Left renal pelvis (tissue), 4 donors: ENCODE data around the gene NIPAL4. TPM values are rescaled to one million over a fixed set of nuclear protein-coding genes. Genes with fewer than 3 reads are reported as not detected.
A peak's percentile ranks its signal among the peaks of the same experiment; 100 is the strongest.

Experiments used
- DNase-seq, 4 donors: peaks; one replicate each; pipeline ENCODE4 v3.0.0-alpha.2; 2013; ENCODE audit warnings: low read depth in 4 of 4, low spot score in 3 of 4
- polyA plus RNA-seq, 4 donors: library from polyadenylated mRNA; unstranded; fragments of 120-200 nt; gene quantifications; one replicate each; pipeline ENCODE4 v1.2.1, GENCODE V29; 2013; ENCODE audit not compliant: insufficient read length in 4 of 4

Gene NIPAL4
- polyA plus RNA-seq, 4 donors, result 0.07 to 1.8 (median 0.54) TPM

DNA sequence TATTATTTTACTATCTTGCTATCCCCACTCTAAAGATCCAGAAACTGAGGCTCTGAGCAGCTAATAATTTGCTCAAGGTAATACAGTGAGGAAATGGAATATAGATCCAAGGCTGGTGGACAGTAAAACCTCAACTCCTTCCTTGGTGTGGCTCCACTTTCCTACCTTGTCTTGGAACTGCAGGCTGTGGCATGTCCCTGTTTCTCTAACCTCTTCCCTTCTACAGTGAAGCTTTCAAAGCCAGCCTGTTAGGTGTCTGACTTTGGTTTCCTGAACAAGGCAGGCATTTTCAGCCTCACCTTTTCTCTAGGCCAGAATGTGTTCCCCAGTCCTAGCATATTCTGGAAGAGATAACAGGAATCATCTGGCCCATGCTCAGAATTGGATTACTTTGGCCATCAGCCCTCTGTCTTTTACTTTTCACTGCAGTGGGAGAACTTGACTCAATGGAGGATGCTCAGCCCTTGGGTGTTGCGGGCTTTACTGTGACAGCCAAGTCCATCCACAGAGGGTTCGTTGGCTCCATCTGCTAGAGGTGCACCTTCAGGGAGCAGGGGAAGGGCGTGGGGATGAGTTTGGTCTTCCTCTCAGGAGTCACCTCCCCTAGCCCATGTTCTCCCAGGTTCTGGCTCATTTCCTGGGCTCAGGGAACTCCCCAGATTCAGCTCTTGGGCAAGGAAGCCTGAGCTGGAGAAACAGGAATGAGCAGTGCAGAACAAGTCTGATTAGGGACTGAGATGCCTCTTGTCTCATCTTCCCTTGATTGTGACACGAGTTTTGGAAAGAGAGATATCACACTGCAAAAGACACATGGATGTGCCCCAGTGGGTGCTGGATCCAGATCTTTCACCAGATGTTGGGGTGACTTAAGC, 1.1 kb downstream of the NIPAL4 start:
- DNase-seq, result no peak

DNA sequence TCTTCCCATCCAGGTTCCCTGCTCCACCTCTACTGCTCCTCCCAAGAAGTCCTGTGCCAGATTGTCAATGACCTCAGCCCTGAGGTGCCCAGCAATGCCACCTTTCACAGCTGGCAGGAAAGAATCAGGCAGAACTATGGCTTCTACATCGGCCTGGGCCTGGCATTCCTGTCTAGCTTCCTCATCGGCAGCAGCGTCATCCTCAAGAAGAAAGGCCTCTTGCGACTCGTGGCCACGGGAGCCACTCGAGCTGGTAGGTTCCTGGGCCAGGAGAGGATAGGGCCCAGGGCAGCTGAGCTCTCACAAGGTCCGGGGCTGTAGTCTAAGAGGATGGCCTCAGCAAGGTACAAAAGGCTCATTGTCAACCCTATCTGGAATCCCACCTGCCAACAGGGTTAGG, 3.1 kb downstream of the NIPAL4 start:
- no peak for DNase-seq

DNA sequence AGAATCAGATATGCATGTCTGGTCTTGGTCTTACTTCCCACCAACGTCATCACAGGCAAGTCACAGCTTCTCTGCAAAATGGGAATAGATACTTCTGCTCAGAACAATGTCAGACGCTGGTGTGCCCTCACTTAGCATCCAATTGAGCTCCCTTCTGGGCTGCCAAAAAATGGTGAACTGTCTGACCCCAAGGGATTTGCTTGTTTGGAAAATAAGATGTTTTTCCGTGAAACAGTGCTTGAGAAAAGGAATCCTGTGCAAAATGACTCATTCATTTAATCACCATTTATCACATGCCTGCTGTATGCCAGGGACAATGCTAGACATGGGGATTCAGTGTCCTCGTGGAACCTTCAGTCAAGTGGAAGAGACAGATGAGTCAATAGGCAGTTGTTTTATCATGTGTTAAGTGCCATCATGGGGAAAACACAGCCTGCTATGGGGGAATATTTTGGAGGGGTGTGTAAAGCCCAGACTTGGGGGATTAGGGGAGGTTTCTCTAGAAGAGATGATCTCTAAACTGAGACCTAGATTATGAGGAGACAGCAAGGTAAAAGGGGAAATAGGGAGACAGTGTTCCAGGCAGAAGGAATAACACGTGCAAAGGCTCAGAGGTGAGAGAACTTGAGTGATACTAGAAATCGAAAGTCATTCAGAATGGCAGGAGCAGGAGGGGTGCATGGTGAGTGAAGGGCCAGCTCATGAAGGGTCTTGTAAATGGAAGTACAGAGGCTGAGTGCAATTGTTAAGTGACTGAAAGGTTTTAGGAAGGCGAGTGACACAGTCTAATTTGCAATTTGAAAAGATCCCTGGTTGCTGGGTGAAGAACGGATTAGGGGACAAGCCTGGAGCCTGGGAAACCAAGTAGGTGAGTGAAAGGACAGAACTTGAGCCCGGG, 3.9 kb downstream of the NIPAL4 start:
- DNase-seq, result no peak

DNA sequence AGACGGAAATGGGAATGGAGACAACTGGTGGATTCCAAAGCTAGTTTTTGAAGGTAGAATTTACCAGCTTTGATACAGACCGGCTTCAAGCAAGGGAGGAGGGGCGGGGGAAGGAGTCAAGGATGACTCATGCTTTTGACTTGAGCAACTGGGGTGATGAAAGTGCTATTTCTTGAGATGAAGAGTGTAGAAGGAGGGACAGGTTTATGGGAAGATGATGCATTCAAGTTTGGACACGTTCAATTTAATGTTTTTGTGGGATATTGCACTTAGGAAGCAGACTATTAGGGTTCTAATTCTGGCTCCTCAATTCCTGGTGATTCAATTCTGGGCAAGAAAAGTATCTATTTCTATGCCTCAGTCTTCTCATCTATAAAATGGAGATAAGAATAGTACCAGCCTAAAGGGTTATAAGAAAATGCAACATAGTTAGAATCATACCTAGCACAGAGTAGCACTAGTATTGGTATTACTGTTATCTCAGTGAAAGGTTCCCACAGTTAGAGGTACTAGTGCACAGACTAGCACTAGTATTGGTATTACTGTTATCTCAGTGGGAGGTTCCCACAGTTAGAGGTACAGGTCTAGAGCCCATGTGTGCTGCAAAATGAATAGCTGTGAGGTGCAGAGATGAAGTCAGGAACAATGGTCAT, 4.6 kb downstream of the NIPAL4 start:
- DNase-seq, result no peak

DNA sequence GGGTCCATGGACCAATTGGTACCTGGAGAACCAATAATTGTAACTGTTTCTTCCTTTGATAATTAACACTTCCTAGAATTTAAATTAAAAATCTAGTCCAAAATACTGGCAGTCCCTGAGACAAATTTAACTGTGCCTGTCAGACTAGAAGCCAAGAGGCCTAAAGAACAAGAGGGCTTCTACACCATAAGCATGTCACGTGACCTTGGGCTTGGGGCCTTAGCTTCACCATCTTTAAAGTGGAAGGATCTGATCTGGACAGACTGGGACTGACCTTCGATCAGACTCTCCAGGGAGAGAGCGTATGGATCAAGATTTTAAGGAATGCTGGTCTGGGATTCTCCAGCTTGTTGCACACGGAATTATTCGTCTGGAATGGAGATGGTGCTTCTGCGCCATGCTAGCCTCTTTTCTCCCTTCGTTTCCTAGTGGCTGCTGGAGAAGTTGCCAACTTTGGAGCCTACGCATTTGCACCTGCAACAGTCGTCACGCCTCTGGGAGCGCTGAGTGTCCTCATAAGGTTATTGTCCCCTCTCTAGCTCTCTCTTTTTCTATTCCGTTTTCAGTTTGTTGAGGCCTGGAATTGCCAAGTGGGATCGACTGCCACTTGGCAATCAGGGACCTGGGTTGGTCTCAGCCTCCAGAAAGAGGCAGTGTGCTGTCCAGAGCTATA, 8.4 kb downstream of the NIPAL4 start:
- DNase-seq, result no peak

DNA sequence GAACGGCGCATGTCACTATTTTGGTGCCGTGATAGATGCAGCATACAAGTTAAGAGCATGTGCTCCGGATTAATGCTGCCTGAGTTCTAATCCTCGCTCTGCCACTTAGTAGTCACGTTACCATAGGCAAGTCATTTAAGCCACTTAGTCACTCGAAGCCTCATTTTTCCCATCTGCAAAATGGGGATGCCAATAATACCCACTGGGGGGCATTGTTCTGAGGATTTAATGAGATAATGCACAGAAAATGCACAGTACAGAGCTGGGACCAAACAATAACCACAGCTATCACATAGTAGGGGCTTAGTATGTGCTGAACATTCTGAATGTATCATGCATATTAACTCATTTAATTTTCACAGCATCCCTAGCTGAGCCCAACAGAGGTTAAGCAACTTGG, 9.1 kb downstream of the NIPAL4 start:
- no peak for DNase-seq

DNA sequence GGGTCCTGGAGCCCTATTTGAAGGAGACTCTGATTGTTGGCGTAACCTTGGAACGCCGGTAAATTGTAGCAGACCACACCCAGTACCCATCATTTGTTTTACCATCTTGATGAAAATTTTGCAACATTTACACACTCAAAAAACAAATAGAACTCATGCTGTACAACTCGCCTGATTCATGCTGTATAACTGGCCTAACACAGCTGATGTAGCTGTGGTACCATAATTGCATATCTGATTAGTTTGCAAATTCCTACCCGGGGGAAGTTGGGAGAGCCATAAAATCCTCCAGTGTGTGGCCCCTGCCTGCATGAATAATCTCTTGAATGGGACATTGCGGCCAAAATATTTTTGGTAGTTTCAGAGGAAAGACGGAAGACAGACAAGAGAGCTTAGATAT, 9.7 kb downstream of the NIPAL4 start:
- DNase-seq, result no peak

DNA sequence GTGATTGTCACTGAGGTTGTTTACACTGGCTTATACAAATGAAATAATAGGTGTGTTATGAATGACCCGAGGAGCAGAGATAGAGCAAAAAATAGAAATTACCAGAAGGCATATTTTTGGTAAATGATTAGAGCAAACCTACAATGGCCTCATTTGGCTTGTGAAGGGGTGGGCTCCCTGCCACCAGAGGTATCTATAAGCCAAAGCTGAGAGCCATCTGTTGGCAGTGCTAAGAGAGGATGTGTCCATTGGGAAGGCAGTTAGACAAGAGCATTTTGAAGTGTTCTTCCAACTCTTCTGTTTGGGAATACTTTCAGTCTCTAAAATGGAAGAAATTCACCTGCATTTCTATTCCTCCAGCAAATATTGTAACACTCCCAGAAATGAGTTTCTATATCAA, 10.6 kb downstream of the NIPAL4 start:
- no peak for DNase-seq

DNA sequence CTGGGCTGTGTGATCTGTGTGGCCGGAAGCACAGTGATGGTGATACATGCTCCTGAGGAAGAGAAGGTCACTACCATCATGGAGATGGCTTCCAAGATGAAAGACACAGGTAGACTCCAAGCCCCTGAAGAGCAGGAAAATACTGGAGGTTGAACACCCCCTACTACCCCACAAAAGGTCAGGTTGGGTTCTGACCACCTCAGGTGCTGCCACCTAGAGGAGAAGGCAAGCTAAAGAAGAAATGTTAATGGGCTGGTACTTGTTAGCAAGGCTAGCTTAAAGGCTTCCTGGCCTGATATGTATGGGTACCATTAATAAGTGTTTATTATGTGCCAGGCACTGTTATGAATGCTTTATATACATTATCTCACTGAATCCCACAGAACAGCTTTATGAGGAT, 11.7 kb downstream of the NIPAL4 start:
- no peak for DNase-seq

DNA sequence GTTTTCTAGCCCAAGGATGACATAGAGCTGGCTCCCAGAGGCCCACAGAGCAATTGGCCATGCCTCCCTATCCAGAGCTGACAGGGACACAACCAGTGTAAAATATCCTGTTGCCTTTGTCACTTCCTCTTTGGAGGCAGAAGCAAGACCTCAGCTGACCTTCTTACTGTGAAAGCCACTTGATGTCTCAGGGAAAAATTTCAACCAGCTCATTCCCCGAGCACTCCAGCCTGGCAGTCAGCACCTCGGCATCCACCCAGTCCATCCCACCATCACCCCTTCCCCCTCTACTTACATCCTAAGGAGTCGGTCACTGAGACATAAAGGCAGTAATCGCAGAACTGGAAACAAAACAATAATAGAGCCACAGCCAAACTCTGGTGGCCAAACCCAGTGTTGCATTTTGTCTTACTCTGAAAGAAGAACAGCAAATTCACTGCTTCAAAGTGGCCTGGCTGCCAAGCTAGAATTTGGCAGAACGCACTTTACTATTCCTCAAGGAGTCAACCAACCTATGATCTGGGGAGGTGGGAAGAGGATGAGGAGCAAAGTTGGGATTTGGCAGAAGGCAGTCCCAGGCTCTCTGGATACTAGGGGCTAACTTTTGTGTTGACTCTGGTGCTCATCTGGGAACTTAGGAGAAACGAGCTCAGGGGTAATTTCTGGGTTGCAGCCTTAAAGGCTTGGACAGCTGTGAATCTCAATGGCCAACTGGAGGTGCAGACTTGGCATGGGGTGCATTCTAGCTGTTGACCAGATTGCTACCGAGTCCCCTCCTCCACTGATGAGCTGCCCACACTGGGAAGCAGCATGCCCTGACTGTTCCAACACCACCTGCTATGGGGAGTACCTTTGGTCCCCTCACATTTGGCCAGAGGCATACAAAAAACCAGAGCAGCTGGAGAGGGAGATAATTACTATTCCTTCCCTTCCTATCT, 13.6 kb downstream of the NIPAL4 start:
- DNase-seq, result no peak

DNA sequence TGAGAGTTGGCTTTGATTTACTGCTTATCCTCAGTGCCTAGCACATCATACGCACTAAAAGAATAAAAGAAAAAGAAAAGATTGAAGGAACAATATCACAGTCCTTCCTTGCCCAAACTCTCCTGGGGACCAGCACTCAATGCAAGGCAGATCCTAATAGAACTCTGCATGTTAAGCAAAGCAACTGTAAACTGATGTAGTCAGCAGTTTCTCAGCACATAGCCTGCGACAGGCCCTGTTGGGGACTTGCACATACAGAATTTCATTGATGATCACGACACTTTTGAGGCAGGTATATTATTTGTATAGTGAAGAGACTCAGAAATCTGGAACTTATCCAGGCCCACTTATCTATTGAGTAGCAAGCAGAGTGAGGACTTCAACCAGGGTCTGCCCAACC, 15.4 kb downstream of the NIPAL4 start:
- no peak for DNase-seq

DNA sequence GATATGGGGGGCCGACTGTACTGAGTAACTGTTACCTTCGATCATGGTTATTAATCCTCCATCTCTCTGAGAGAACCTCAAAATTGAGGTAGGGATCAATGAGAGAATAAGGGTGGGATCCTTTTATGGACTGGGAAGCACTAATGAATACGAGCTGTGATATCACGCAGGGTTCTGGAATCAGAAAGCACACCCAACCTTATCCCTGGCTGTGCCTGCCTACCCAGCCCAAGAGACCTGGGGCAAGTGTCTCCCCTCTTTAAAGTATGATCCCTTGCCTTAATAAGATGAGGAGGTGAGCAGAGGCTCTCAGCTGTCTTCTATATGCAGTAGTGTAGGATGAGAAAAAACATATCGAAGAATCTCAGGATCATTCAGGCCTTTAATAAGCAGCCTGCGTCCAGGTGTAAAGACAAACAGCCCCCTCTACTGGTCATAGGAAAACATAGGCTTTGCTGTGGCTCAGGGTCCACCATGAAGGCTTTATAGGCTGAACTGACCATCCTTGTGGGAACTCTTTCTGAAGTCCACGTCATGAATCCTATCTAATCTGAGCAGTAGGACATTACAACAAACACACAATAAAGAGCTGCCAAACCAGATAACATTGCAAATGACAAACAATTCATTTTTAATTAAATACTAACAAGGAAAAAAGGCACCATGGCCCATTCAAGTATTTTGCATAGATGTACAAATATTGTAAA, 16.8 kb downstream of the NIPAL4 start:
- DNase-seq, result peak; percentile 42 to 58 (median 46)

DNA sequence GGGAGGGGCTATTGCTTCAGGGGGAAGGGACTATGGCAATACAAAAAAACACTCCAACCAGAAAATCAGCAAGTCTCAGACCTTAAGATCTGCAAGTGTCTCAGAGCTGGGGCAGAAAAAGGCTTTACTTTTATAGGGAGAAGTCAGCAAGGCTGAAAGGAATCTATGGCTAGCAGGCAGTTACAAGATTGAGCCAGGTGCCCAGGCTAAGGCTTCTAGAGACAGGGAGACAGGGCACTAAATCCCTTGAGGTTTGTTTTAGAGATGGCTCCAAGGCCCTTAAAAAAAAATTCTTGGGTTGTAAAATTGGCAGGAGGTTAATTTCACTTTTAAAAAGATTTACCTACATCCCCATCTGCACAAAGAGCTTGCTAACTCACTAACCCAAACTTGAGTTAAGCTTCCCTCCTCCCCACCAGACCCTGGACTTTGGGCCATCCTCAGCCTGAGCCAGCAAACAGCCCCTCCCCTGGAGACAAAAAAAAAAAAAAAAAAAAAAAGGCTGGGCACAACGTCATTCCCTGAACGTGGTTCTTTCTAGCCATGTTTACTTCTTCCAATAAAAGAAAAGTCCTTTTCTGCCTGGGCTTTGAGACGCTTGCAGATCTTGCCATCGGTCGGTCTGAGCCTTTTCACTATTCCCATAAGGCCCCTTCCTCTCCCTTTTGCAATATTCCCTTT, 17.9 kb downstream of the NIPAL4 start:
- no peak for DNase-seq

DNA sequence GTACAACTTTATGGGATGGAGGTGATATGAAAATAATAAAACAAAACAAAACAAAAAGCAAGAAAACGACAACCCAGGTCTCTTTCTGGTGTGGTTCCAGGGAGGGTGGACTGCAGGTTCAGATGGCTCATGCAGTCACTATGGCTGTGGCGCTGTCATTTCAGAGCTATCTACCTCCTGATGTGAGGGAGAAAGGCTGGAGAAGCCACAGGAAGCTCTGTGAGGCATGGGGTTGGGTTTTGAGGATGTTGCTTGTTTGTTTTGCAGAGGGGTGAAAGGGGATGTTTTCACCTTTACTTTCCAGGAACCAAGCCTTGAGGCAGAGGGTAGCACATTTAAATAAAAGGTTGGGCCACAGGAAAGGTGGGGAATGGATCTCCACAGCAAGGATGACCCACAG, 18.7 kb downstream of the NIPAL4 start:
- no peak for DNase-seq

DNA sequence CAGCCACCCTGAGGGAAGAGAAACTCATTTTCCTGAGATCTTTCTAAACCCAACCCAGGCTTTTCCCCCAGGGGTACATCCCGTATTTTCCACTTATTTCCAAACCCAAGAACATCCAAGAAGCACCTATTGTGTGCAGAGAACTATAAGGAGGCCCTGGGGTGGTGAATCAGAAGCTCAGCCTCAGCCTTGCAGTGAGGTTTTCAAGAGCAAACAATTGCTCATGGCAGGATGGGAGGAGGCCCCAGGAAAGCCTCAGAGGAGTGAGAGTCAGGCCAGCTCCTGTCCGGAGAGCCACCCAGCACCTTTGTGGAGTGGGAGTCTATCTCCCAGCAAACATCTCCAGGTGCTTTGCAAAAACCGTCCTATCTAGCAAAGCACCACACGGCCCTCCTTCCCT, 19.2 kb downstream of the NIPAL4 start:
- no peak for DNase-seq

DNA sequence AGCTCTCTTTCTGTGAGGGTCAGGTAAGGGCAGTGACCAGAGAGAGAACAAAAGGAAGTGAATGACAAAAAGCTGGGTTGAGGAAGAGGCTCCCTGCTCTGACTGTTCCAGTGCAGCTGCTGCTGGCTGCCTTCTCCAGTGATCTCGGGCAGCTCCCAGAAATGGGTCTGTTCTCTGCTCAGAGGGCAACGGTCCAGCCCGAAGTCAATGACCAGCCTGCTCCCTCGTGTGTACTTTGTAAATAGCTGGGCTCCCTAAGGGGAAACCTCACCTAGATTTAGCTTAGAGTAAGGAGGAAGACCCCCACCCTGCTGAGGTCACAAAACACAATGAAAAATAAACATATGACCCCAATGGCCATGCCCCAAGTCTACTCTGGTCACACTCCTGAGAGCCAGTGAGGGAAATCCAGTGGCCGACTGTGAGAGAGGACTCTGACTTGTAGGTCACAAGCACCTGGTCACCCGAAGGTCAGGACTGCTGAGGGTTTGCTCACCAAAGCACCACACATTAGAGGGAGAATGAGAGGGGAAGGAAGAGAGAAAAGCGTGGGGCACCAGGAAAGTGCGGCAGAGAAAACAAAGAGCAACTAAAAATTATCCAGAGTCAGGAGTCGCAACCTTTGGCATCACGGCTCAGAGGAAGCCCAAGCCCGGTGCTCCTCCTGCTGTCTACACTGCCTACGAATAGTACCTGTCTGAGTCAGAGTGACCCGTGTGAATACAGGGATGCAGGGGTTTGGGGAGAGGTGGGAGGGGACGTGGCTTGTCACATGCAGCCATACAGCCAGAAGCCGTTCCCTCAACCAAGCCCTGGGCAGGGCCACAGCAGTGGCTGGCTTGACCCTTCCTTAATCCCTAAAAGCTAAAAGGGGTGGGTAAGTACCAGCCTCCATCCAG, 19.8 kb downstream of the NIPAL4 start:
- no peak for DNase-seq

DNA sequence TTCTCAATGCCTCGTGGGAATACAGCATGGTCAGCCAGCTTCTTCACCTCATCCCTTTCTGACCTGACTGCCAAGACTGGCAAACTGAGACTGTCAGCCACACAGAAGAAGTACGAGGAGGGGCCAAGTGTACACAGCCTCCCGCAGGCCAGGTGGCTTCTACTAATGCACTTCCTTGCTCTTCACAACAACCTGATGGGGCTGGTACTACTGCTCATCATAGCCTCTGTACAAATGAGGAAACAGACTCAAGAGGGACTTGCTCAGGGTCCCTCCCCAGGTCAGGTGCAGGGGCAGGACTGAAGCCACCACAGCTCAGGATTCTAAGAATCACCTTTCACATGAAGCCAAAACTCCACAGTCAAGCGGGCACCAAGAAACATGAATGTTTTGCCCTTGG, 21.3 kb downstream of the NIPAL4 start:
- DNase-seq, result no peak
